ENCODE measurements around the gene HADHA.

The HADHA gene

GRCh38 chr2:26191316-26192159, 52.9 kb downstream of the HADHA start:
- DNase-seq (ENCODE audit: low spot score): no peak

- no peak for DNase-seq (ENCODE audit: low spot score)
Measured at GRCh38 chr2:26190369-26190768, 54.1 kb downstream of the HADHA start.

- no peak for DNase-seq (ENCODE audit: low spot score)
Measured at GRCh38 chr2:26189751-26190150, 54.7 kb downstream of the HADHA start.

- DNase-seq (ENCODE audit: low spot score): no peak
Measured at GRCh38 chr2:26189123-26189522, 55.3 kb downstream of the HADHA start.

GRCh38 chr2:26187537-26188104, 56.8 kb downstream of the HADHA start:
- no peak for DNase-seq (ENCODE audit: low spot score)

GRCh38 chr2:26187114-26187513, 57.3 kb downstream of the HADHA start:
- no peak for DNase-seq (ENCODE audit: low spot score)

GRCh38 chr2:26185954-26186770, 58.3 kb downstream of the HADHA start:
- no peak for DNase-seq (ENCODE audit: low spot score)

- DNase-seq (ENCODE audit: low spot score): no peak
Measured at GRCh38 chr2:26185304-26185928, 59.0 kb downstream of the HADHA start.

GRCh38 chr2:26184555-26185303, 59.7 kb downstream of the HADHA start:
- peak; percentile 93 for DNase-seq (ENCODE audit: low spot score)

- DNase-seq (ENCODE audit: low spot score): no peak
Measured at GRCh38 chr2:26184121-26184520, 60.3 kb downstream of the HADHA start.

- no peak for DNase-seq (ENCODE audit: low spot score)
Measured at GRCh38 chr2:26182887-26183630, 61.4 kb downstream of the HADHA start.

- DNase-seq (ENCODE audit: low spot score): no peak
Measured at GRCh38 chr2:26182441-26182840, 62.0 kb downstream of the HADHA start.

GRCh38 chr2:26179446-26179913, 65.0 kb downstream of the HADHA start:
- DNase-seq (ENCODE audit: low spot score): peak; percentile 64

- peak; percentile 60 for DNase-seq (ENCODE audit: low spot score)
Measured at GRCh38 chr2:26178746-26179436, 65.5 kb downstream of the HADHA start.

GRCh38 chr2:26178246-26178645, 66.2 kb downstream of the HADHA start:
- no peak for DNase-seq (ENCODE audit: low spot score)

GRCh38 chr2:26177122-26177521, 67.3 kb downstream of the HADHA start:
- DNase-seq (ENCODE audit: low spot score): no peak

GRCh38 chr2:26176279-26176615, 68.2 kb downstream of the HADHA start:
- no peak for DNase-seq (ENCODE audit: low spot score)

- no peak for DNase-seq (ENCODE audit: low spot score)
Measured at GRCh38 chr2:26175466-26176278, 68.8 kb downstream of the HADHA start.

- DNase-seq (ENCODE audit: low spot score): no peak
Measured at GRCh38 chr2:26174691-26175465, 69.6 kb downstream of the HADHA start.

Measured in iPS-NIHi11 (cell line).